A549 (cell line): ENCODE data around the gene CLCF1. TPM values are rescaled to one million over a fixed set of nuclear protein-coding genes. Genes with fewer than 3 reads are reported as not detected.
A peak's percentile ranks its signal among the peaks of the same experiment; 100 is the strongest.

Experiments
- ATAC-seq, 2 experiments: fragments of 200-7000 bp in 1 of 2; fragments of >200 bp in 1 of 2; cut with Nextera tagmentation in 1 of 2; cut with Tn5 transposase in 1 of 2; 3 replicates each; pipeline versions ENCODE4 v1.8.0 to v1.9.1; 2018 to 2020; ENCODE audit warnings: mild to moderate bottlenecking in 1 of 2, moderate library complexity in 1 of 2
- CTCF ChIA-PET: fragments of 300-600 bp; sonication (Branson Sonifier 250); formaldehyde crosslinking; extraction: SDS; loops from one replicate; lab custom pipeline; 2021; ENCODE audit warnings: antibody characterized with exemption, inconsistent platforms; lab: Yijun Ruan, JAX
- POLR2A ChIA-PET: fragments of 350-600 bp; formaldehyde crosslinking; extraction: SDS; loops from one replicate; lab custom pipeline; 2021; ENCODE audit warnings: antibody characterized with exemption, inconsistent platforms; lab: Yijun Ruan, JAX
- DNase-seq, 2 experiments: peaks; one replicate each; pipeline versions ENCODE4 v3.0.0 to v3.0.0-alpha.2; 2011 to 2016; ENCODE audit warnings: low read depth in 1 of 2, low spot score in 1 of 2
- FAIRE-seq: peaks from 2 replicates; lab custom pipeline; 2011; peaks lifted over from hg19 to GRCh38; lab: Jason Lieb, UNC
- H3K27ac ChIP-seq, 2 experiments: fragments of >200 bp; sonication (Bioruptor Twin); formaldehyde crosslinking; 3 replicates each; pipeline ENCODE4 v1.5.1; 2016 to 2017
- H3K4me1 ChIP-seq: fragments of >200 bp; sonication (Bioruptor Twin); formaldehyde crosslinking; 3 replicates; pipeline ENCODE4 v1.6.1; 2016
- H3K4me2 ChIP-seq: fragments of >200 bp; sonication (Bioruptor Twin); formaldehyde crosslinking; 3 replicates; pipeline ENCODE4 v1.6.1; 2016
- H3K4me3 ChIP-seq: fragments of >200 bp; sonication (Bioruptor Twin); formaldehyde crosslinking; 3 replicates; pipeline ENCODE4 v1.5.1; 2016
- H3K9me3 ChIP-seq: fragments of >200 bp; sonication (Bioruptor Twin); formaldehyde crosslinking; 3 replicates; pipeline ENCODE4 v1.6.1; 2016
- EHF ChIP-seq: fragments of 250-450 bp; sonication (Bioruptor Pico); IDR thresholded peaks from 2 replicates; pipeline ENCODE4 v1.5.0; 2020; ENCODE audit warnings: mild to moderate bottlenecking
- EP300 ChIP-seq, 2 experiments: fragments of >200 bp; sonication (Bioruptor Twin); formaldehyde crosslinking; IDR thresholded peaks; 2 replicates in 1 of 2; 3 replicates in 1 of 2; pipeline ENCODE4 v1.6.1; 2016 to 2017
- FOSB ChIP-seq: fragments of 250-450 bp; sonication (Bioruptor Pico); IDR thresholded peaks from 2 replicates; pipeline ENCODE4 v1.5.0; 2020; ENCODE audit warnings: mild to moderate bottlenecking, moderate library complexity
- FOSL2 ChIP-seq, 2 experiments: fragments of 450-650 bp in 1 of 2; fragments of >200 bp in 1 of 2; sonication (Bioruptor Twin) in 1 of 2; formaldehyde crosslinking; IDR thresholded peaks; 2 replicates each; pipeline versions ENCODE4 v1.5.0 to v1.6.1; 2016 to 2020; ENCODE audit warnings: mild to moderate bottlenecking in 1 of 2, moderate library complexity in 1 of 2
- HOXA7 ChIP-seq: fragments of 250-450 bp; sonication (Bioruptor Pico); IDR thresholded peaks from 2 replicates; pipeline ENCODE4 v1.5.0; 2020; ENCODE audit warnings: mild to moderate bottlenecking, moderate library complexity
- JUN ChIP-seq, 2 experiments: fragments of >200 bp; sonication (Bioruptor Twin); formaldehyde crosslinking; IDR thresholded peaks; 2 replicates in 1 of 2; 3 replicates in 1 of 2; pipeline ENCODE4 v1.6.1; 2016 to 2017
- JUNB ChIP-seq: fragments of >200 bp; sonication (Bioruptor Twin); formaldehyde crosslinking; IDR thresholded peaks from 2 replicates; pipeline ENCODE4 v1.6.1; 2016
- KDM5A ChIP-seq: fragments of 200-600 bp; sonication (generic); IDR thresholded peaks from 2 replicates; pipeline ENCODE4 v1.6.1; 2016; ENCODE audit warnings: antibody characterized with exemption, mild to moderate bottlenecking
- MAZ ChIP-seq: fragments of 150-350 bp; IDR thresholded peaks from 2 replicates; pipeline ENCODE4 v1.6.1; 2014; ENCODE audit warnings: antibody characterized with exemption, low read depth, low read length, borderline replicate concordance
- MYC ChIP-seq: IDR thresholded peaks from 2 replicates; pipeline ENCODE4 v1.6.1; 2012; ENCODE audit warnings: mild to moderate bottlenecking, inconsistent platforms, low read length, improper control_type of control experiment, borderline replicate concordance
- POLR2A ChIP-seq: IDR thresholded peaks from 2 replicates; pipeline ENCODE4 v1.6.1; 2012; ENCODE audit warnings: mild to moderate bottlenecking, low read length
- POLR2AphosphoS2 ChIP-seq: conservative IDR thresholded peaks from 2 replicates; pipeline ENCODE4 v1.6.1; 2012; ENCODE audit warnings: low read length, improper control_type of control experiment, inconsistent platforms
- RAD21 ChIP-seq, 2 experiments: fragments of >200 bp in 1 of 2; sonication (Bioruptor Twin) in 1 of 2; formaldehyde crosslinking in 1 of 2; IDR thresholded peaks in 1 of 2; conservative IDR thresholded peaks in 1 of 2; 2 replicates in 1 of 2; 3 replicates in 1 of 2; pipeline ENCODE4 v1.6.1; 2012 to 2018; ENCODE audit warnings: inconsistent platforms in 1 of 2
- ZFP36 ChIP-seq: fragments of 450-650 bp; IDR thresholded peaks from 2 replicates; pipeline ENCODE4 v1.6.1; 2014; ENCODE audit warnings: borderline replicate concordance; ENCODE audit not compliant: partially characterized antibody
- ZNF302 ChIP-seq: fragments of 250-450 bp; sonication (Bioruptor Pico); IDR thresholded peaks from 2 replicates; pipeline ENCODE4 v1.9.0; 2021; ENCODE audit warnings: inconsistent platforms, mild to moderate bottlenecking, moderate library complexity
- ZSCAN20 ChIP-seq: fragments of 250-450 bp; sonication (Bioruptor Pico); IDR thresholded peaks from 2 replicates; pipeline ENCODE4 v1.8.0; 2022; ENCODE audit warnings: mild to moderate bottlenecking, moderate library complexity
- WGBS: methylation state at CpG from one replicate; pipeline ENCODE4 v1.1.6; 2017; ENCODE audit errors: missing lambda C conversion rate; 5-methylcytosine and 5-hydroxymethylcytosine counted together
- polyA plus RNA-seq, 4 experiments: library from polyadenylated mRNA; depleted of rRNA in 3 of 4; stranded (reverse); fragments of >200 nt; fragmentation: RNase III in 1 of 4; extraction: RNeasy Plus Mini Kit Qiagen cat#74134 plus additional on column Dnase treatment in 1 of 4; gene quantifications; 2 replicates in 3 of 4; 3 replicates in 1 of 4; pipeline ENCODE4 v1.2.3, GENCODE V29; 2011 to 2017

Gene CLCF1
- polyA plus RNA-seq, 2 of the 4 experiments (the other 2 are of a cell fraction) = 23.9 to 31.0 TPM

GRCh38 chr11:67398661-67399563 lies 25.5 kb upstream of the CLCF1 start:
- ChIA-PET POLR2A (interaction anchor here (1.2 kb wide), 1 partner anchor 45 kb away, joined by 3 read pairs; no protein-coding TSS in a partner anchor), CTCF (interaction anchor here (1.0 to 46.2 kb wide), 4 partner anchors 18 to 174 kb away, joined by 4 to 1913 read pairs (median 315); partner anchors contain the start of genes CLCF1, POLD4 and RAD9A)
- Histone ChIP-seq H3K9me3 (no peaks in the 10 kb centered on the region), H3K4me1 (peaks cover 15% of the 10 kb centered on the region), H3K4me2 (no peak overlapping the region), H3K27ac (no peak overlapping the region)
- TF ChIP-seq EHF (CRISPR knock-in tag) (no peak), EP300 (IDR thresholded peaks at IDR 0.05) (no peak), JUNB (no peak), RAD21 (conservative IDR thresholded peaks at IDR 0.05 in 1 of 2, IDR thresholded peaks at IDR 0.05 in 1 of 2) (no peak)
- TF ChIP-seq, all 56 proteins: peak for 0
- no peak for DNase-seq
- no peak for ATAC-seq
- H3K4me3 ChIP-seq = no peak overlapping the region
- 91% methylated on average over 31 of the region's 31 CpGs for WGBS
- FAIRE-seq = no peak

- H3K4me1 ChIP-seq = peaks cover 15% of the 10 kb centered on the region
- no peaks in the 10 kb centered on the region for H3K9me3 ChIP-seq
- DNase-seq (no peak), ATAC-seq (no peak), FAIRE-seq (no peak)
- no peak for TF ChIP-seq MAZ
- TF ChIP-seq POLR2AphosphoS2 = 0 out of 2 replicates have a peak, but pooled peaks have one; percentile 38
- POLR2A ChIA-PET = interaction anchor here (1.2 kb wide), 1 partner anchor 44 kb away, joined by 3 read pairs; no protein-coding TSS in a partner anchor
- WGBS = 88% methylated on average over 22 of the region's 24 CpGs
- no peak overlapping the region for H3K27ac ChIP-seq
- CTCF ChIA-PET = interaction anchor here (1.0 to 46.2 kb wide), 5 partner anchors 17 to 136 kb away, joined by 3 to 1913 read pairs (median 4); partner anchors contain the start of genes CLCF1, PITPNM1, POLD4 and RAD9A
- no peak overlapping the region for H3K4me3 ChIP-seq
- H3K4me2 ChIP-seq = no peak overlapping the region
Observed at GRCh38 chr11:67397986-67398660, 24.7 kb upstream of the CLCF1 start.

GRCh38 chr11:67397536-67397935 lies 24.1 kb upstream of the CLCF1 start:
- no peak for FAIRE-seq
- H3K4me3 ChIP-seq = no peak overlapping the region
- POLR2A ChIA-PET = no interaction called here
- no peak for DNase-seq
- H3K9me3 ChIP-seq = no peaks in the 10 kb centered on the region
- TF ChIP-seq KDM5A (no peak), ZSCAN20 (no peak), FOSL2 (IDR thresholded peaks at IDR 0.05) (no peak), FOSL2 (CRISPR knock-in tag; IDR thresholded peaks at IDR 0.05) (no peak), JUN (IDR thresholded peaks at IDR 0.05) (no peak), HOXA7 (CRISPR knock-in tag) (no peak), EP300 (IDR thresholded peaks at IDR 0.05) (no peak), MYC (no peak), ZNF302 (CRISPR knock-in tag) (no peak), POLR2A (no peak), FOSB (no peak)
- no peak for ATAC-seq
- peaks cover 17% of the 10 kb centered on the region for H3K4me1 ChIP-seq
- CTCF ChIA-PET = interaction anchor here (1.0 to 46.2 kb wide), 5 partner anchors 16 to 136 kb away, joined by 3 to 1913 read pairs (median 4); partner anchors contain the start of genes CLCF1, PITPNM1, POLD4 and RAD9A
- no peak overlapping the region for H3K4me2 ChIP-seq
- H3K27ac ChIP-seq = no peak overlapping the region
- 94% methylated on average over 6 of the region's 6 CpGs for WGBS

GRCh38 chr11:67396587-67397389 lies 23.4 kb upstream of the CLCF1 start:
- no peak for FAIRE-seq
- POLR2A ChIA-PET = interaction anchor here (0.5 kb wide), 1 partner anchor 34 kb away, joined by 3 read pairs; no protein-coding TSS in a partner anchor
- H3K9me3 ChIP-seq = no peaks in the 10 kb centered on the region

More at GRCh38 chr11:67396587-67397389, 23.4 kb upstream of the CLCF1 start:
- Histone ChIP-seq H3K4me3 (no peak overlapping the region), H3K27ac (no peak overlapping the region)
- no peak for TF ChIP-seq ZFP36
- TF ChIP-seq, all 56 proteins: peak for 0
- CTCF ChIA-PET = interaction anchor here (27.6 to 46.2 kb wide), 2 partner anchors 16 to 38 kb away, joined by 626 to 1913 read pairs; partner anchors contain the start of genes CLCF1, POLD4 and RAD9A
- DNase-seq (no peak), ATAC-seq (no peak)
- no peak overlapping the region for H3K4me2 ChIP-seq
- 85% methylated on average over 13 of the region's 13 CpGs for WGBS
- H3K4me1 ChIP-seq = peaks cover 14% of the 10 kb centered on the region
